MCF 10A (cell line): ENCODE measurements around the gene CUL5. TPM values are rescaled to one million over a fixed set of nuclear protein-coding genes. Genes with fewer than 3 reads are reported as not detected.
A peak's percentile ranks its signal among the peaks of the same experiment; 100 is the strongest.

Source experiments
- BruUV-seq: library from RNA; stranded (reverse); fragments of 400-500 nt; replicated peaks from 2 replicates; lab custom pipeline; 2021; lab: Mats Ljungman, UMichigan
- CTCF ChIA-PET: fragments of 300-600 bp; sonication (Branson Sonifier 250); formaldehyde crosslinking; extraction: SDS; loops from one replicate; lab custom pipeline; 2021; ENCODE audit warnings: antibody characterized with exemption, inconsistent platforms; lab: Yijun Ruan, JAX
- POLR2A ChIA-PET: fragments of 300-600, 350-650 bp; sonication (Branson Sonifier 250); formaldehyde crosslinking; extraction: SDS; loops from one replicate; lab custom pipeline; 2020; ENCODE audit warnings: antibody characterized with exemption, inconsistent platforms; lab: Yijun Ruan, JAX
- DNase-seq: peaks from one replicate; pipeline ENCODE4 v3.0.0-alpha.2; 2018; ENCODE audit not compliant: unreplicated experiment
- H3K27ac Mint-ChIP-seq: one replicate; pipeline ENCODE4 v1.8.0; 2022; ENCODE audit warnings: mild to moderate bottlenecking, low read depth, mixed read lengths; ENCODE audit not compliant: unreplicated experiment
- H3K27me3 Mint-ChIP-seq: one replicate; pipeline ENCODE4 v1.8.0; 2022; ENCODE audit warnings: mixed read lengths; ENCODE audit not compliant: insufficient read depth, unreplicated experiment
- H3K36me3 Mint-ChIP-seq: one replicate; pipeline ENCODE4 v1.8.0; 2022; ENCODE audit warnings: mild to moderate bottlenecking, moderate library complexity, mixed read lengths; ENCODE audit not compliant: insufficient read depth, unreplicated experiment
- H3K4me1 Mint-ChIP-seq: one replicate; pipeline ENCODE4 v1.8.0; 2022; ENCODE audit warnings: mixed read lengths; ENCODE audit not compliant: insufficient read depth, unreplicated experiment
- H3K4me3 Mint-ChIP-seq: one replicate; pipeline ENCODE4 v1.8.0; 2022; ENCODE audit warnings: mild to moderate bottlenecking, moderate library complexity, mixed read lengths; ENCODE audit not compliant: unreplicated experiment
- H3K9me3 Mint-ChIP-seq: one replicate; pipeline ENCODE4 v1.8.0; 2022; ENCODE audit warnings: mixed read lengths; ENCODE audit not compliant: unreplicated experiment
- CTCF ChIP-seq: fragments of 200-600 bp; IDR thresholded peaks from one replicate; pipeline ENCODE4 v1.8.0; 2022; ENCODE audit warnings: antibody characterized with exemption, mild to moderate bottlenecking; ENCODE audit not compliant: unreplicated experiment
- intact Hi-C: fragments of 100-400 bp; cut with micrococcal nuclease; formaldehyde crosslinking; loops from 2 replicates; pipeline ENCODE4 v1.14.1; 2022
- total RNA-seq: library from RNA; stranded (reverse); gene quantifications from 2 replicates; pipeline ENCODE4 v1.2.3, GENCODE V29; 2022

The CUL5 gene
- total RNA-seq, 1 experiment from 2014 or later = 31.8 TPM

- H3K4me3 Mint-ChIP-seq = no peak overlapping the region
- TSS peak; percentile 5 for BruUV-seq
Measured at GRCh38 chr11:108037636-108038035, 28.9 kb downstream of the CUL5 start.

DNA sequence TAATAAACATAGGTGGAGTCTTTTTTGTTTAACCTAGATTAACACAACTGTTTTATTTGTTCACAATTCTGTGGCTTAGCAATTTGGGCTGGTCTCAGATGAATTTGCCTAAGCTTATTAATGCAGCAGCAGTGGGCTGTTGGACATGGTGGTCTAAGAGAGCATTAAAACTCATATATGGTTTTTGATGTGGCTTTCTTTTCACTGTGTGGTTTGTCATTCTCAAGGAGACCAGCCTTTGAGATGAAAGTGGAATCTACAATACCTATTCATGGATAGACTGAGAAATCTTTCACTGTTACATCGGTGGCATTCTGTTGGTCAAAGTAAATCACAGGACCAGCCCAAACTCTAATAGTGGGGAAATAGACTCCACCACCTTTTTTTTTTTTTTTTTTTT, 39.6 kb downstream of the CUL5 start:
- ChIA-PET POLR2A (interaction anchor here (1.1 kb wide), 1 partner anchor 10 kb away, joined by 3 read pairs; no protein-coding TSS in a partner anchor), CTCF (no interaction called here)
- intact Hi-C loops = no loop called here
- H3K4me3 Mint-ChIP-seq = no peak overlapping the region
- peaks cover 57% of the 10 kb centered on the region for H3K36me3 Mint-ChIP-seq
- no peak overlapping the region for H3K27ac Mint-ChIP-seq
- TF ChIP-seq CTCF = no peak
- no TSS peak for BruUV-seq
- H3K9me3 Mint-ChIP-seq = no peaks in the 10 kb centered on the region
- DNase-seq = no peak
- no peaks in the 10 kb centered on the region for H3K27me3 Mint-ChIP-seq
- H3K4me1 Mint-ChIP-seq = peaks cover 5% of the 10 kb centered on the region

More at GRCh38 chr11:108037636-108038035, 28.9 kb downstream of the CUL5 start:
- no peak for DNase-seq
- CTCF ChIA-PET = interaction anchor here (0.6 to 2.1 kb wide), 2 partner anchors 29 to 600 kb away, joined by 3 to 5 read pairs; partner anchors contain the start of gene CUL5
- Mint-ChIP-seq H3K27me3 (no peaks in the 10 kb centered on the region), H3K27ac (no peak overlapping the region), H3K36me3 (peaks cover 54% of the 10 kb centered on the region), H3K4me1 (no peaks in the 10 kb centered on the region), H3K9me3 (no peaks in the 10 kb centered on the region)
- intact Hi-C loops = no loop called here
- no peak for TF ChIP-seq CTCF
- POLR2A ChIA-PET = interaction anchor here (0.5 to 1.6 kb wide), 4 partner anchors 10 to 62 kb away, joined by 3 to 10 read pairs (median 4); partner anchors contain the start of gene CUL5

DNA sequence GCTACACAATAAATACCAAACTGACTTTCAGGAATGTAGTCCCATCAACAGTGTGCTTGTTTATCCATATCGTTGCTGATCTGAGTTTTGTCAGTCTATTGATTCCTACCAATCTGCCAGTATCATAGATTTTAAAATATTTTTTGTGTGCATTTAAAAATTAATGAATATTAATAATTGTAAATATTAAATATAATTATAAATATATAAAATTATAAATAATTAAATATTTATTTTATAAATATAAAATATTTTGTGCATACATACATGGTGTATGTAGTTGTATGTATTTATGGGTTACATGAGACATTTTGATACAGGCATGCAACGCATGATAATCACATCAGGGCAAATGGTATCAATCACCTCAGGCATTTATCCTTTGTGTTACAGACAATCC, 53.6 kb downstream of the CUL5 start:
- intact Hi-C loops = no loop called here
- CTCF ChIA-PET = interaction anchor here (0.6 kb wide), 1 partner anchor 225 kb away, joined by 3 read pairs; no protein-coding TSS in a partner anchor

DNA sequence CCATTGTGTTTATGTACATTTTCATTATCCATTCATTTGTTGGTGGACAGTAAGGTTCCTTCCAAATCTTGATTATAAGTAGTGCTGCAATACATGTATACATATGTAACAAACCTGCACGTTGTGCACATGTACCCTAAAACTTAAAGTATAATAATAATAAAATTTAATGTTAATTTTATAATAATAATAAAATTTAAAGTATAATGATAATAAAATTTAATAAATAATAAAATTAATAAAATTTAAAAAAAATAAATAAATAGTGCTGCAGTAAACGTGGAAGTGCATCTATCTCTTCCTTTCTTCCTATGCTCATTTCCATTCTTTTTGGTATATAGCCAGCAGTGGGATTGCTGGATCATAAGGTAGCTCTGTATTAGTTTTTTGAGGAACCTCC, 54.7 kb downstream of the CUL5 start:
- BruUV-seq = no TSS peak
- H3K9me3 Mint-ChIP-seq = no peaks in the 10 kb centered on the region
- H3K36me3 Mint-ChIP-seq = peaks cover 49% of the 10 kb centered on the region
- ChIA-PET POLR2A (no interaction called here), CTCF (interaction anchor here (0.7 kb wide), 1 partner anchor 453 kb away, joined by 3 read pairs; no protein-coding TSS in a partner anchor)
- no peaks in the 10 kb centered on the region for H3K27me3 Mint-ChIP-seq
- H3K4me3 Mint-ChIP-seq = no peak overlapping the region
- no peak overlapping the region for H3K27ac Mint-ChIP-seq
- no peak for TF ChIP-seq CTCF
- intact Hi-C loops = no loop called here
- DNase-seq = no peak
- no peaks in the 10 kb centered on the region for H3K4me1 Mint-ChIP-seq

More for the DNA sequence above, 53.6 kb downstream of the CUL5 start:
- H3K9me3 Mint-ChIP-seq = no peaks in the 10 kb centered on the region
- POLR2A ChIA-PET = no interaction called here
- H3K4me3 Mint-ChIP-seq = no peak overlapping the region
- TF ChIP-seq CTCF = no peak
- DNase-seq = no peak
- H3K27me3 Mint-ChIP-seq = no peaks in the 10 kb centered on the region
- H3K36me3 Mint-ChIP-seq = peaks cover 54% of the 10 kb centered on the region
- H3K27ac Mint-ChIP-seq = no peak overlapping the region
- H3K4me1 Mint-ChIP-seq = no peaks in the 10 kb centered on the region
- BruUV-seq = no TSS peak
